Fibroblast of mammary gland (primary cell): Measurements from ENCODE around the gene CYB5B.

ENCODE experiments used
- DNase-seq: peaks from one replicate; pipeline ENCODE4 v3.0.0-alpha.2; 2010; ENCODE audit warnings: low read depth
- H3K4me3 ChIP-seq: 2 replicates; pipeline ENCODE4 v1.5.1; 2011; ENCODE audit warnings: low read depth, mild to moderate bottlenecking, low read length, moderate library complexity; ENCODE audit not compliant: control insufficient read depth
- CTCF ChIP-seq: conservative IDR thresholded peaks from 2 replicates; pipeline ENCODE4 v1.5.1; 2011; ENCODE audit warnings: low read depth, low read length, inconsistent platforms; ENCODE audit not compliant: control insufficient read depth, insufficient read depth

Gene CYB5B

GRCh38 chr16:69471121-69471520, 46.7 kb downstream of the CYB5B start:
- TF ChIP-seq CTCF, result no peak
- DNase-seq, result no peak
- H3K4me3 ChIP-seq, result no peak overlapping the region

- TF ChIP-seq CTCF, result no peak
- no peak for DNase-seq
- no peak overlapping the region for H3K4me3 ChIP-seq
Observed at GRCh38 chr16:69474408-69474807, 50.0 kb downstream of the CYB5B start.

- no peak for TF ChIP-seq CTCF
- DNase-seq, result peak; percentile 95
- H3K4me3 ChIP-seq, result no peak overlapping the region
Observed at GRCh38 chr16:69476920-69477443, 52.6 kb downstream of the CYB5B start.

GRCh38 chr16:69477546-69477945, 53.1 kb downstream of the CYB5B start:
- DNase-seq, result peak; percentile 23
- no peak overlapping the region for H3K4me3 ChIP-seq
- no peak for TF ChIP-seq CTCF

- TF ChIP-seq CTCF, result no peak
- H3K4me3 ChIP-seq, result no peak overlapping the region
- DNase-seq, result no peak
Observed at GRCh38 chr16:69478685-69479084, 54.3 kb downstream of the CYB5B start.

- TF ChIP-seq CTCF, result no peak
- H3K4me3 ChIP-seq, result no peak overlapping the region
- no peak for DNase-seq
Observed at GRCh38 chr16:69479775-69480174, 55.4 kb downstream of the CYB5B start.

- DNase-seq, result peak; percentile 82
- no peak for TF ChIP-seq CTCF
- no peak overlapping the region for H3K4me3 ChIP-seq
Observed at GRCh38 chr16:69481901-69482341, 57.5 kb downstream of the CYB5B start.
